Caco-2 (cell line): ENCODE measurements around the gene MPIG6B. TPM values are rescaled to one million over a fixed set of nuclear protein-coding genes. Genes with fewer than 3 reads are reported as not detected.

Experiments used
- BruUV-seq: library from RNA; stranded (reverse); fragments of 400-500 nt; replicated peaks from 2 replicates; lab custom pipeline; 2021; lab: Mats Ljungman, UMichigan
- CTCF ChIA-PET: fragments of 300-600 bp; sonication (Branson Sonifier 250); formaldehyde crosslinking; loops from one replicate; lab custom pipeline; 2022; ENCODE audit warnings: antibody characterized with exemption; lab: Charles Lee
- POLR2A ChIA-PET: fragments of 300-600 bp; sonication (Branson Sonifier 250); formaldehyde crosslinking; loops from one replicate; lab custom pipeline; 2022; ENCODE audit warnings: antibody characterized with exemption; lab: Charles Lee
- DNase-seq, 2 experiments: peaks; one replicate each; pipeline versions ENCODE4 v3.0.0 to v3.0.0-alpha.2; 2020 to 2022
- H3K27me3 ChIP-seq: replicated peaks from 2 replicates; pipeline ENCODE4 v1.6.0; 2011; ENCODE audit warnings: low read length; ENCODE audit not compliant: control insufficient read depth, insufficient read depth
- H3K36me3 ChIP-seq: 2 replicates; pipeline ENCODE4 v1.5.1; 2011; ENCODE audit warnings: low read length; ENCODE audit not compliant: control insufficient read depth, insufficient read depth
- H3K4me1 ChIP-seq: fragments of 250-450 bp; sonication (Bioruptor Pico); 2 replicates; pipeline ENCODE4 v1.5.1; 2020; ENCODE audit warnings: mild to moderate bottlenecking
- H3K4me3 ChIP-seq: 2 replicates; pipeline ENCODE4 v1.5.1; 2011; ENCODE audit warnings: low read depth, mild to moderate bottlenecking, control low read depth, low read length
- H3K9me3 ChIP-seq: fragments of 250-450 bp; sonication (Bioruptor Pico); 2 replicates; pipeline ENCODE4 v1.5.1; 2020; ENCODE audit warnings: mild to moderate bottlenecking, moderate library complexity
- H3K27ac Mint-ChIP-seq: one replicate; pipeline ENCODE4 v1.8.0; 2022; ENCODE audit warnings: mixed read lengths; ENCODE audit not compliant: unreplicated experiment
- H3K27me3 Mint-ChIP-seq: one replicate; pipeline ENCODE4 v1.8.0; 2022; ENCODE audit warnings: mixed read lengths; ENCODE audit not compliant: insufficient read depth, unreplicated experiment
- H3K36me3 Mint-ChIP-seq: one replicate; pipeline ENCODE4 v1.8.0; 2022; ENCODE audit warnings: mild to moderate bottlenecking, mixed read lengths; ENCODE audit not compliant: insufficient read depth, unreplicated experiment
- H3K4me1 Mint-ChIP-seq: one replicate; pipeline ENCODE4 v1.8.0; 2022; ENCODE audit warnings: low read depth, mixed read lengths; ENCODE audit not compliant: unreplicated experiment
- H3K4me3 Mint-ChIP-seq: one replicate; pipeline ENCODE4 v1.8.0; 2022; ENCODE audit warnings: mild to moderate bottlenecking, moderate library complexity, mixed read lengths; ENCODE audit not compliant: unreplicated experiment
- H3K9me3 Mint-ChIP-seq: one replicate; pipeline ENCODE4 v1.8.0; 2022; ENCODE audit warnings: mixed read lengths; ENCODE audit not compliant: unreplicated experiment
- CTCF ChIP-seq, 2 experiments: fragments of 200-600 bp in 1 of 2; IDR thresholded peaks; 1 replicate in 1 of 2; 2 replicates in 1 of 2; pipeline versions ENCODE4 v1.5.1 to v1.8.0; 2011 to 2022; ENCODE audit warnings: antibody characterized with exemption in 1 of 2, control low read depth in 1 of 2, inconsistent platforms in 1 of 2, low read depth in 1 of 2, low read length in 1 of 2, mild to moderate bottlenecking in 1 of 2, moderate library complexity in 1 of 2; ENCODE audit not compliant: insufficient read depth in 1 of 2, severe bottlenecking in 1 of 2, unreplicated experiment in 1 of 2
- intact Hi-C: fragments of 100-400 bp; cut with micrococcal nuclease; formaldehyde crosslinking; loops from one replicate; pipeline ENCODE4 v1.10.0; 2022; ENCODE audit not compliant: unreplicated experiment
- total RNA-seq: library from RNA; stranded (reverse); gene quantifications from 2 replicates; pipeline ENCODE4 v1.2.3, GENCODE V29; 2022

Gene MPIG6B
- total RNA-seq, 1 experiment from 2014 or later = not detected

- peaks cover 28% of the 10 kb centered on the region for H3K36me3 Mint-ChIP-seq
- TF ChIP-seq CTCF (IDR thresholded peaks at IDR 0.05; ENCODE audit: insufficient read depth in 1 of 2, low read depth in 1 of 2, low read length in 1 of 2, severe bottlenecking in 1 of 2, unreplicated experiment in 1 of 2) = no peak
- BruUV-seq = no TSS peak
- Histone ChIP-seq H3K27me3 (no peaks in the 10 kb centered on the region), H3K9me3 (no peaks in the 10 kb centered on the region), H3K4me1 (peaks cover 26% of the 10 kb centered on the region), H3K4me3 (no peak overlapping the region), H3K36me3 (0 out of 2 replicates have a peak, but pooled peaks cover 1% of the 10 kb centered on the region)
- H3K4me3 Mint-ChIP-seq = peak overlapping the region; percentile 76
- DNase-seq = no peak
- H3K27me3 Mint-ChIP-seq = no peaks in the 10 kb centered on the region
- no peaks in the 10 kb centered on the region for H3K9me3 Mint-ChIP-seq
- H3K27ac Mint-ChIP-seq = peak overlapping the region; percentile 94
- ChIA-PET POLR2A (no interaction called here), CTCF (interaction anchor here (2.2 kb wide), 1 partner anchor 86 kb away, joined by 6 read pairs; no protein-coding TSS in a partner anchor)
- intact Hi-C loops = no loop called here
- peaks cover 17% of the 10 kb centered on the region for H3K4me1 Mint-ChIP-seq
Measured at GRCh38 chr6:31683591-31683990, 39.6 kb upstream of the MPIG6B start.

GRCh38 chr6:31686483-31686882 lies 36.7 kb upstream of the MPIG6B start:
- H3K36me3 Mint-ChIP-seq = peaks cover 49% of the 10 kb centered on the region
- no peak for DNase-seq
- no peak overlapping the region for H3K4me3 Mint-ChIP-seq
- Histone ChIP-seq H3K27me3 (no peaks in the 10 kb centered on the region), H3K4me1 (peaks cover 48% of the 10 kb centered on the region), H3K36me3 (peaks cover 3% of the 10 kb centered on the region; the same call in 1 of the 2 replicates), H3K9me3 (no peaks in the 10 kb centered on the region), H3K4me3 (no peak overlapping the region)
- no peak overlapping the region for H3K27ac Mint-ChIP-seq
- intact Hi-C loops = no loop called here
- POLR2A ChIA-PET = no interaction called here
- CTCF ChIA-PET = no interaction called here
- no peaks in the 10 kb centered on the region for H3K9me3 Mint-ChIP-seq
- H3K27me3 Mint-ChIP-seq = no peaks in the 10 kb centered on the region
- no peak for TF ChIP-seq CTCF (IDR thresholded peaks at IDR 0.05; ENCODE audit: insufficient read depth in 1 of 2, low read depth in 1 of 2, low read length in 1 of 2, severe bottlenecking in 1 of 2, unreplicated experiment in 1 of 2)
- BruUV-seq = no TSS peak
- H3K4me1 Mint-ChIP-seq = peaks cover 28% of the 10 kb centered on the region

- BruUV-seq = no TSS peak
- no peak for TF ChIP-seq CTCF (IDR thresholded peaks at IDR 0.05; ENCODE audit: insufficient read depth in 1 of 2, low read depth in 1 of 2, low read length in 1 of 2, severe bottlenecking in 1 of 2, unreplicated experiment in 1 of 2)
- H3K27me3 ChIP-seq = no peaks in the 10 kb centered on the region
- no peaks in the 10 kb centered on the region for H3K9me3 ChIP-seq
- H3K9me3 Mint-ChIP-seq = no peaks in the 10 kb centered on the region
- no peak for DNase-seq
- intact Hi-C loops = no loop called here
- CTCF ChIA-PET = no interaction called here
- H3K36me3 ChIP-seq = peaks cover 5% of the 10 kb centered on the region; the same call in 1 of the 2 replicates
- H3K4me1 Mint-ChIP-seq = peaks cover 30% of the 10 kb centered on the region
- POLR2A ChIA-PET = interaction anchor here (0.7 kb wide), 1 partner anchor 16 kb away, joined by 3 read pairs; the partner anchor contains the start of gene ABHD16A
- H3K27me3 Mint-ChIP-seq = no peaks in the 10 kb centered on the region
- H3K4me3 ChIP-seq = no peak overlapping the region
- H3K4me3 Mint-ChIP-seq = no peak overlapping the region
- peaks cover 49% of the 10 kb centered on the region for H3K36me3 Mint-ChIP-seq
- peaks cover 46% of the 10 kb centered on the region for H3K4me1 ChIP-seq
- no peak overlapping the region for H3K27ac Mint-ChIP-seq
Measured at GRCh38 chr6:31687321-31687720, 35.9 kb upstream of the MPIG6B start.
